ENCODE data around the gene MINPP1.
"Not testable (repeated sequence)": the region's sequence is repeated elsewhere in the genome, so short reads cannot be mapped to it uniquely, and the experiment has no call there.

MINPP1 gene

GRCh38 chr10:87557409-87557808, 52.7 kb downstream of the MINPP1 start:
- no peak overlapping the region for H3K4me3 ChIP-seq (ENCODE audit: low read length)
- DNase-seq (ENCODE audit: low read depth, low spot score) = no peak

- DNase-seq (ENCODE audit: low read depth, low spot score) = no peak
- no peak overlapping the region for H3K4me3 ChIP-seq (ENCODE audit: low read length)
These were observed 53.6 kb downstream of the MINPP1 start for GRCh38 chr10:87558333-87558732.

GRCh38 chr10:87559392-87559791, 54.7 kb downstream of the MINPP1 start:
- no peak overlapping the region for H3K4me3 ChIP-seq (ENCODE audit: low read length)
- no peak for DNase-seq (ENCODE audit: low read depth, low spot score)

- no peak for DNase-seq (ENCODE audit: low read depth, low spot score)
- H3K4me3 ChIP-seq (ENCODE audit: low read length) = no peak overlapping the region
These were observed 55.9 kb downstream of the MINPP1 start for GRCh38 chr10:87560495-87561129.

GRCh38 chr10:87562750-87563149, 58.1 kb downstream of the MINPP1 start:
- no peak for DNase-seq (ENCODE audit: low read depth, low spot score)
- H3K4me3 ChIP-seq (ENCODE audit: low read length) = no peak overlapping the region

- DNase-seq (ENCODE audit: low read depth, low spot score) = no peak
- no peak overlapping the region for H3K4me3 ChIP-seq (ENCODE audit: low read length)
These were observed 60.3 kb downstream of the MINPP1 start for GRCh38 chr10:87565010-87565409.

- DNase-seq (ENCODE audit: low read depth, low spot score) = no peak
These were observed 71.2 kb downstream of the MINPP1 start for GRCh38 chr10:87575851-87576250.

GRCh38 chr10:87578160-87578841, 73.6 kb downstream of the MINPP1 start:
- no peak for DNase-seq (ENCODE audit: low read depth, low spot score)
- no peak overlapping the region for H3K4me3 ChIP-seq (ENCODE audit: low read length)

More at GRCh38 chr10:87575851-87576250, 71.2 kb downstream of the MINPP1 start:
- H3K4me3 ChIP-seq (ENCODE audit: low read length) = no peak overlapping the region

GRCh38 chr10:87578842-87579401, 74.2 kb downstream of the MINPP1 start:
- no peak overlapping the region for H3K4me3 ChIP-seq (ENCODE audit: low read length)
- no peak for DNase-seq (ENCODE audit: low read depth, low spot score)

- no peak overlapping the region for H3K4me3 ChIP-seq (ENCODE audit: low read length)
- DNase-seq (ENCODE audit: low read depth, low spot score) = no peak
These were observed 74.9 kb downstream of the MINPP1 start for GRCh38 chr10:87579563-87579962.

- H3K4me3 ChIP-seq (ENCODE audit: low read length) = no peak overlapping the region
- DNase-seq (ENCODE audit: low read depth, low spot score) = no peak
These were observed 75.3 kb downstream of the MINPP1 start for GRCh38 chr10:87580016-87580415.

- DNase-seq (ENCODE audit: low read depth, low spot score) = no peak
These were observed 81.1 kb downstream of the MINPP1 start for GRCh38 chr10:87585565-87586514.

GRCh38 chr10:87589645-87590051, 85.0 kb downstream of the MINPP1 start:
- no peak overlapping the region for H3K4me3 ChIP-seq (ENCODE audit: low read length)
- DNase-seq (ENCODE audit: low read depth, low spot score) = no peak

More at GRCh38 chr10:87585565-87586514, 81.1 kb downstream of the MINPP1 start:
- no peak overlapping the region for H3K4me3 ChIP-seq (ENCODE audit: low read length)

GRCh38 chr10:87590705-87591588, 86.3 kb downstream of the MINPP1 start:
- no peak overlapping the region for H3K4me3 ChIP-seq (ENCODE audit: low read length)
- no peak for DNase-seq (ENCODE audit: low read depth, low spot score)

GRCh38 chr10:87591589-87591886, 86.8 kb downstream of the MINPP1 start:
- DNase-seq (ENCODE audit: low read depth, low spot score) = no peak
- no peak overlapping the region for H3K4me3 ChIP-seq (ENCODE audit: low read length)

- not testable (repeated sequence) for H3K4me3 ChIP-seq (ENCODE audit: low read length); DNase-seq (ENCODE audit: low read depth, low spot score)
These were observed 88.2 kb downstream of the MINPP1 start for GRCh38 chr10:87592920-87593319.

- H3K4me3 ChIP-seq (ENCODE audit: low read length) = no peak overlapping the region
- DNase-seq (ENCODE audit: low read depth, low spot score) = no peak
These were observed 89.0 kb downstream of the MINPP1 start for GRCh38 chr10:87593702-87594101.

GRCh38 chr10:87594181-87594580, 89.5 kb downstream of the MINPP1 start:
- no peak overlapping the region for H3K4me3 ChIP-seq (ENCODE audit: low read length)
- DNase-seq (ENCODE audit: low read depth, low spot score) = no peak

- no peak overlapping the region for H3K4me3 ChIP-seq (ENCODE audit: low read length)
- DNase-seq (ENCODE audit: low read depth, low spot score) = no peak
These were observed 90.2 kb downstream of the MINPP1 start for GRCh38 chr10:87594864-87595263.

Measured in Jurkat, Clone E6-1 (cell line).